NCI-H128 (cell line): ENCODE measurements around the gene NDFIP1.
"Not testable (repeated sequence)": the region's sequence is repeated elsewhere in the genome, so short reads cannot be mapped to it uniquely, and the experiment has no call there.

Experiments
- DNase-seq: peaks from one replicate; lab custom pipeline; 2025; ENCODE audit not compliant: unreplicated experiment; lab: John Stamatoyannopoulos, UW

The NDFIP1 gene

DNA sequence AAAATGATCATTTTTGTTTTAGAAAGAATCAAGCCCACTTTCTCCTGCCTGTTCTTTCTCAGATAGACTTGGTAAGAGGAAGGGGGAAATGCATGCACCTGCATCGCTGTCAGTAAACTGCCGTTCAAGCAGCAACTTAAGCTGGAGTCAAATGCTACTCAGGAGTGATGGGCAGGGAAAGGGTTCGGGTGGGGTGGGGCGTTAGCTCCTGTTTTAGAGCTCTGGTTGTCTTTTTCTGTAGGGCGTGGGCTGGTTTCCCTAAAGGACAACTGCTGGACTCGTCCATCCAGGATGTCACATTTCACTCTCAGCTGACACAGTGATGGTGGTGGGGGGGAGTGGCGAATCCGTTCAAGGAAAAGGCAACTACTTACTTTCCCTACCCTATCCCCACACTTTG, 75.0 kb downstream of the NDFIP1 start:
- no peak for DNase-seq

DNA sequence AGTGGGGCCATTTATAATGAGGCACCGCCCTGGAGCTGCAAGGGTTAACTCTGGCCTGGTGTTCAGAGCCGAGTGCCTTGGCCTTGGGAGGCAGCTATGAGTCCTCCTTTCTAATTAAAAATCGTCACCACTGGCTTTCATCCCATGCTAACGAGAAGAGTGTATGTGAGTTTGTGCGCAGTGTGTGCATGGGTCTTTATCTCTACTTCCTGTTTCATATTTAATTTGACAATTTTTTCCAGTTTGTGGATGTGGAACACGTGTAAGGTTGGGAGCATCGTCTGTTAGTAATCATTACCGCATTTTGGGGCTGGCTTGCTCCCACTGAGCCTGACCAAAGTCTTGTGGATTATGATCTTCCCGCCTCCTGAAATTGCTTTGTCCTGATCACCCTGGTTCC, 76.4 kb downstream of the NDFIP1 start:
- DNase-seq, result no peak

DNA sequence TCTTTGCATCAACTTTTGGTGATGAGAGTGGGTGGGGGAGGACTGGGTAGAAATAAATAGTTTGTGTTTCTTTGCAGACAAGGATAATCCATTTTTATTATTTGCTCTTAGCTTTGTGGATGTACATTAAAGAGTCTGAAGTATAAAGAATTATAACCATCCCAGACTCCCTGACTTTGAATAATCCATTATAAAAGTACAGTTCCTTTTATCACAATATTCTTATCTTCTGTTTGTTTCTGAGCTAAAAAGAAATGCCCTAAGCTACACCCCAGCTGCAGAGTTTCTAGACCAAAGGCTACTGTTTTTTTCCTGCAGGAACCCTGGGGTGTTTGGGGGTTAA, 77.9 kb downstream of the NDFIP1 start:
- no peak for DNase-seq

DNA sequence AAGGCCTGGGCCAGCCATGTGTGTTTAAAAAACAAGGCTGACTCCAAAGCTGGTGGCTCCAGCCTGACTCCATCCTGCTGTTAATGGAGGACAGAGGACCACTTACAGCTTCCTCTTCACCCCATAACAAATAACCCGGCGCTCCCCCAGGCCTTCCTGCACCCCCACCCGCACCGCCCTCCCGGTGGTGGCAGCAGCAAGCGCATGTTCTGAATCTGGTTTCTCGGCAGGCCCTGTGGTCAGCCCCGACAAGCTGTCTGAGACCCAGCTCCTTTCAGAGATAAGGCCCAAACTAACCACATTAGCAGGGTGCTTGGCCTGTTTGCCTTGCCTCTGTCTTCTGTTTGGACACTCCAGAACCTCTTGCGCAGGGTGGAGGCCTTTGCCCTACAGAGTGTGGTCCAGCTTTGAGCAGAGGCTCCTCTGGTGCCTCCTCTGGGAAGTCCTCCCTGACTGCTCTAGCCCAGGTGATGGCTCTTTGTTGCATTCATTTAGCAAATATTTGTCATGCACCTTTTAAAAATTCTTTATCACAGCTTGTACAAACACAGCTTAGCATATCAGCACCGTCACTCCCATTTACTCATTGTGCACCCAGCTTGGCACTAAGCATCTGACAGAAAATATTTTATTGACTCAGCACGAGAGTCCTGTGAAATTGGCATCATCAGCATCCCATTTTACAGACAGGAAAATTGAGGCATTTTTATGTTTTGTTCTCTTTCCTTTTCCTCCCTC, 78.4 kb downstream of the NDFIP1 start:
- no peak for DNase-seq

DNA sequence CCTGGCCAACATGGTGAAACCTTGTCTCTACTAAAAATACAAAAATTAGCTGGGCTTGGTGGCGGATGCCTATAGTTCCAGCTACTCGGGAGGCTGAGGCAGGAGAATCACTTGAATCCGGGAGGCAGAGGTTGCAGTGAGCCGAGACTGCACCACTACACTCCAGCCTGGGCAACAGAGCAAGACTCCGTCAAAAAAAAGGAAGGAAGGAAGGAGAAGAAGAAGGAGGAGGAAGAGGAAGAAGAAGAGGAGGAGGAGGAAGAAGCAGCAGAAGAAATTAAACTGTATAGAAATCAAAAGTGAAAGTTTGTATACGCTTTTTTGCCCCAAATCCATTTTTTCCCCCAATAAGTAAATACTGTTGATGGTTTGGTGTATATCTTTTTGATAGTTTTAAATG, 80.1 kb downstream of the NDFIP1 start:
- DNase-seq, result not testable (repeated sequence)

DNA sequence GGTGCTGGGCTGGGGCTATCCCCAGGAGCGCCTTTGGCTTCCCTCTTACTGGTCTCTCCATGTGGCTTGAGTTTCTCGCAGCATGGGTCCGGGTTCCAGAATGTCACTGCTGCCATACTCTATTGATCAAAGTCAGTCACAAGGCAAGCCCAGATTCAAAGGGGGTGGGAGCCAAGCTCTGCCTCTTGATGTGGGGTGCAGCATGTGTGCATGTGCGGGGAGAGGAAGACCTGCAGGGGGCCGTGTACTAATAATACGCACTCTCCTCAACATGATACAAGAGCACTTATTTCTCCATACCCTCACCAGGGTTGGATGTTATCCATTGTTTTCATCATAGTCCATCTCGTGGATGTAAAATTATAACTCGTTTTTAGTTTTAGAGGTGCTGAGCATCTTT, 81.2 kb downstream of the NDFIP1 start:
- no peak for DNase-seq

DNA sequence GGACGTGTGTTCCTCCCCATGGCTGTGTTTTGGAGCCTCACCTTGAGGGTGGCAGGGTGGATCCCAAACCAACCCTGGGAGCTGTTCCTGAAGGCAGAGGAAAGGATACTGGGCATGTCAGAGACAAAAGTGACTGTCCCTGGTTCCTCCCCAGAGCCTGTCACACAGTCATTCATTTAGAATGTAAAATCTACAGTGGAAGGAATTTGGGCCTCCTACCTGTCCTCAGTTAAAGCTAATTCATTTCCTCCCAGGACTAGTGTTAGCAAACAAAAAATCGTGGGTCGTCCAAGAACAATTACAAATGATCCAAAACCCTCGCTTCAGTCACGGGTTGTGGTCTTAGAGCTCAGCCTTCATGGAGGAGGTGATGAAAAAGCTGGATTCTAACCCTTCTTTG, 83.2 kb downstream of the NDFIP1 start:
- no peak for DNase-seq

DNA sequence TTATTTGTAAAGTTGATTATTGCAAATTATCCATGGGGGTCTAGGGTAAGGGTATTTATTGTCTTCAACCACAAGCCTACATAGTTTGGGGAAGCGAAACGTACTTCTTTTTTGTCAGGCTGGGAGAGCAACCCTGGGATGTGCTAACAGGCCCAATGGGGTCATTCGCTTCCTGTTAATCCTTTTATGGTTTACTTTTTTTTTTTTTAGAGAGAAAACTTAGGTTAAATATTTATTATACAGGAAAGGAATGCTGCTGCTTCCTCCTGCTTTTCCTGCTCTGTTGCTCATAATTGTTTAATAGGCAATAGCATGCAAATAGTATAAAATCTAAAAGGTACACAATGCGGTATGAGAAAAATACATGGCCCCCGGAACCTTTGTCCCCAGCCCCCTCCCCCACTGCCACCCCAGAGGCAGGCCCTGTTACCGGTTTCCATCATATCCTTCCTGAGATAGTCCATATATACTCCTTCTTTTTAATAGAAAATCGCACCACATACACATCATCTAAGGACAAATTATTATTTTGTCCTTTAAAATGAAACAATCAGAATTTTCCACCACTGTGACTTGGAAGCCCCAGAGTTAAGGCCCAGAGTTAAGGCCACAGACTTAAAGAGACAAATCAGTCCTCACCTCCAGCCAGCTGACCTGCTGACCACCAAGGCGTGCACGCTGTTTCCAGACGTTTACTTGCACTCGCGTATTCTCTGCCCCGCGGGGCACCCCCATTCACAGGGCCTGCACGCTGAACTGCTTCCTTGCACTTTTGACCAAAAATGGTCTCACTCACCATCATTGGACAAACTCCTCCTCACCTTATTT, 83.9 kb downstream of the NDFIP1 start:
- no peak for DNase-seq

DNA sequence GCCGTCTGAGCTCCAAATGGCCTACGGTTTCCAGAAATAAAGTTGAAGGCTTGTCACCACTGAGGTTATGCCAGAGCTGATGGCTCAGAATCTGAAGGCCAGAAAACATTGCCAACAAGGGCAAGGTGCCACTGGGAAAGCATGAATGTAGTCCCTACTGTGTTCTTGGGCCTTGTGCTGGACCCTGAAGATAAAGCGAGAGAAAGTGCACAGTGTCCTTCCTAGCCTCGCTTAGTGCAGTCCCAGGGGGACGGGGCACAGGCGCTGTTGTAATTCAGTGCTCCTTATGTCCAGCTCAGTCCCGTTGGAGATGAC, 84.5 kb downstream of the NDFIP1 start:
- DNase-seq, result no peak

DNA sequence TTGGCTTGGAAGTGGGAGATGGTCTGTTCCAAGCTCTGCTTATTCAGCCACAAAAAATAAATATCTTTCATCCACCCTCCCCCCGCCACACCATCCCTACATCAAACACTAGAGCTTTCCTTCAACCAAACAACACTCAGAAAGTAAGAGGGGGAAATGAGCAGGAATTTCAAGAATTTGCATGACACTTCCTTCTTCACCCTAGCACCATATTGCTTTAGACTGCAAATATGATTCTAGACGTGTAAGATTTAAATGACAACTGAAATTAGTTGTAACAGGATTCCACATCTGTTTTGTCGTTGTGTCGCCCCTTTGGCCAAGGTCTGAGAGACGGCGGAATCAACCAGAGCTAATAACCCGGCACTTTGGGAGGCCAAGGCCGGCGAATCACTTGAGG, 88.5 kb downstream of the NDFIP1 start:
- no peak for DNase-seq

DNA sequence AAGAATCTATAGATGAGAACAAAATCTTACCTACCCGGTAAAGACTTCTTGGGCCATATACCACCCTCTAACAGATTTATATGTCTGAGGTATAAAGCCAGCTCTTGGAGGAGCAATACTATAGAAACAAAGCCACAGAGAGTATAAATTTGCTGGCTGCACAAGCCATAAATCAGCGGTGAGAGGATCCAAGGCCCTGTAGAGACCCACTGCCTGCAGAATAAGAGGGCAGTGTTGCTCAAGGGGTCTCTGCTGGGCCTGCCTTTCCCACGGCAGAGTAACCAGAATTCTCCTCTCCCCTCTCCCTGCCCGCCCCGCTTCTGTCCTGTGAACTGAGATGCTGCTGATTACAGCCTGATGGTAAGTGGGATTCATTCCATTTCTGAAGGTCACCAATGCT, 89.2 kb downstream of the NDFIP1 start:
- no peak for DNase-seq

DNA sequence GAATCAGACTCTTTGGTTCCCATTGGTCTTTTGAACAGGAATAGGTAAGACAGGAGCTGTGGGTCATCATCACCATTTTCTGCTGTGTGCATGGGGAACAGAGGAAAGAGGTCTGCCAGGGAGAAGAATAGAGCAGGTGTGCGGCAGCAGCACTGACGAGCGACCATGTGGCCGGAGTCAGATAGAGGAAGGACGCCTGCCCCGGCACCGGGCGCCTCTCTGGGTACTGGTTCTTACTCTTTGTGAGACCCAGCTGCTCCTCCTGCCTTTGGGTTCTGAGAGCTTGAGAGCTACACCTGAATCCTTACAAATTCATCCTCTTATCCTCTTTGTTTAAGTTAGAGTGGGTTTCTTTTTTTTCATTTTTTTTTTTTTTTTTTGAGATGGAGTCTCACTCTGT, 90.8 kb downstream of the NDFIP1 start:
- no peak for DNase-seq

DNA sequence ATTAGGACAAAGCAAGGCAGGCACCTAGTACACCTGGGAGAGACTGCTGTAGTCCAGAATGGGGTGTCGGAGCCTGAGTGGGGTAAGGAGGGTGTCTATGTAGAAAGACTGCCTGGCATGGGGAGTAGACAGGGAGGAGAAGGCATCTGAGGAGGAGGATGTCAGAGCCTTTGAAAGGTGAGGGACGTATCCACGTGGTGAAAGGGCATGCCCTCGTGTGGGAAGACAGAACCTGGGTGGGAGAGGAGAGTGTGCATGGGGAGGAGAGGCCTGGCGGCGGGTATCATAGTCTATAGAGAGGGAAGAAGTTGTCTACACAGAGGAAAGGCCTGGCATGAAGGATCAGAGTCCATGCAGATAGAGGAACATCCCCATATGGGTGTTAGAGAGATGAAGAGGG, 91.8 kb downstream of the NDFIP1 start:
- no peak for DNase-seq

DNA sequence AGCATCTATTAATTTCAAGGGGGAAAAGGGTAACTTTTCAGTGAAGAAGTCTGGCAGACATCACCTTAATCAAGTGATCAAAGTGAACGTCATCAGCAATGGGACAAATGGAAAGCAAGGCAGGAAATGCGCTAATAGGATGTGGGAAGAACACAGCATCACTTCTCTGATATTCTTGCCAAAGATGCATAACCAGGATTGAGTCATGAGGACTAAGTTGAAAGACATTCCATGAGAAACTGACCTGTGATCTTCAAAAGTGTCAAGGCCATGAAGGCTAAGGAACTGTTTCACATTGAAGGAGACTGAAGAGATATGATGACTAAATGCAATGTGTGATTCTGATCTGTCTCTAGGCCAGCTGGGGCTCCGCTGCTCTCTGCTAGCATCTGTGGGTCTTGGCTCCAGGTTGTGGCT, 92.9 kb downstream of the NDFIP1 start:
- no peak for DNase-seq

DNA sequence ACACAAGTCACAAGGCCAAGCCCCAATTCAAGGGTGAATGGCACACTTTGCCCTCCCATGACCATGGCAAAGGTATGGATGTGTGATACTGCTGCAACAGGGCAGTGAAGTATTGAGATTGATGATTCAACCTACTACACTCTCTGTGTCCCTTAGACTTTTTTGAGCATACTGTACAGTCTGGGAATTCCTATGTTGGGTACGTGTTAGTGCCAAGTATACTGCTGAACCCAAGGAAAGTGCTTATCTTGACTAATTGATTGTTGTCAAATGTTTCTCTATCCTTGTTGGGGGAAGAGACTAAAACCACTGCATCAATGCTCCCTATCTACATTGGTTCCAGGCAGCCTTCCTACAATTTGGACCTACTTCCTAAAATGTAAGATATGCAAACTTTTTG, 93.7 kb downstream of the NDFIP1 start:
- no peak for DNase-seq
